HepG2 (cell line): Measurements from ENCODE around the gene OTOP2. TPM values are rescaled to one million over a fixed set of nuclear protein-coding genes. Genes with fewer than 3 reads are reported as not detected.

Experiments used
- KDM2A ChIP-seq: sonication (generic); formaldehyde crosslinking; IDR thresholded peaks from 2 replicates; pipeline ENCODE4 v1.4.0; 2020; ENCODE audit warnings: low read depth, missing genetic modification reagents, borderline replicate concordance
- KDM5B ChIP-seq: sonication (generic); formaldehyde crosslinking; IDR thresholded peaks from 2 replicates; pipeline ENCODE4 v1.4.0; 2020; ENCODE audit warnings: missing genetic modification reagents, mild to moderate bottlenecking, borderline replicate concordance
- SALL1 ChIP-seq: sonication (generic); formaldehyde crosslinking; IDR thresholded peaks from 2 replicates; pipeline ENCODE4 v1.8.0; 2022; ENCODE audit warnings: mild to moderate bottlenecking, missing genetic modification reagents
- SP4 ChIP-seq: sonication (generic); formaldehyde crosslinking; IDR thresholded peaks from 2 replicates; pipeline ENCODE4 v1.8.1; 2023; ENCODE audit warnings: mild to moderate bottlenecking, missing genetic modification reagents
- U2AF1 ChIP-seq: fragments of 200-400 bp; formaldehyde crosslinking; optimal IDR thresholded peaks from 2 replicates; pipeline ENCODE3; 2017; ENCODE audit warnings: mild to moderate bottlenecking, low read depth, low read length
- ZNF296 ChIP-seq: sonication (generic); formaldehyde crosslinking; conservative IDR thresholded peaks from 2 replicates; pipeline ENCODE4 v1.5.0; 2020; ENCODE audit warnings: mild to moderate bottlenecking, missing genetic modification reagents
- ZNF432 ChIP-seq: sonication (generic); formaldehyde crosslinking; IDR thresholded peaks from 2 replicates; pipeline ENCODE4 v1.5.0; 2020; ENCODE audit warnings: missing genetic modification reagents, mild to moderate bottlenecking, borderline replicate concordance
- ZNF709 ChIP-seq: sonication (generic); formaldehyde crosslinking; IDR thresholded peaks from 2 replicates; pipeline ENCODE4 v1.5.0; 2020; ENCODE audit warnings: mild to moderate bottlenecking, missing genetic modification reagents
- polyA plus RNA-seq, 8 experiments: library from polyadenylated mRNA; depleted of rRNA in 3 of 8; stranded (reverse) in 7 of 8; unstranded in 1 of 8; fragments of >200 nt; fragmentation: Illumina TruSeq in 4 of 8; extraction: Trizol in 4 of 8; gene quantifications; 2 replicates each; pipeline versions ENCODE4 v1.2.1 to v1.2.3, GENCODE V29; 2011 to 2016; ENCODE audit warnings: low read depth in 4 of 8, missing spikeins in 1 of 8, mixed read lengths in 1 of 8; ENCODE audit not compliant: insufficient read depth in 1 of 8
- total RNA-seq, 5 experiments: library from RNA; depleted of rRNA; stranded (reverse); fragments of >200 nt; fragmentation: Illumina TruSeq; extraction: Trizol; gene quantifications; 2 replicates each; pipeline ENCODE4 v1.2.3, GENCODE V29; 2016; ENCODE audit warnings: low read depth in 1 of 5
- TF ChIP-seq, protein P1 (sequence below): sonication (generic); formaldehyde crosslinking; IDR thresholded peaks from 2 replicates; pipeline ENCODE4 v1.4.0; 2020; ENCODE audit warnings: low read depth, missing genetic modification reagents
- TF ChIP-seq, protein P2 (sequence below): sonication (generic); formaldehyde crosslinking; IDR thresholded peaks from 2 replicates; pipeline ENCODE4 v1.4.0; 2020; ENCODE audit warnings: missing genetic modification reagents
- TF ChIP-seq, protein P3 (sequence below): sonication (generic); formaldehyde crosslinking; IDR thresholded peaks from 2 replicates; pipeline ENCODE4 v1.5.1; 2020; ENCODE audit warnings: mild to moderate bottlenecking, missing genetic modification reagents, moderate library complexity
- TF ChIP-seq, protein P4 (sequence below): sonication (generic); formaldehyde crosslinking; IDR thresholded peaks from 2 replicates; pipeline ENCODE4 v1.4.0; 2020; ENCODE audit warnings: mild to moderate bottlenecking, missing genetic modification reagents

OTOP2 gene
- total and polyA plus RNA-seq, 2 of the 13 experiments (the other 11 are each of a cell fraction or from before 2014, with no cell fraction given) = not detected

DNA sequence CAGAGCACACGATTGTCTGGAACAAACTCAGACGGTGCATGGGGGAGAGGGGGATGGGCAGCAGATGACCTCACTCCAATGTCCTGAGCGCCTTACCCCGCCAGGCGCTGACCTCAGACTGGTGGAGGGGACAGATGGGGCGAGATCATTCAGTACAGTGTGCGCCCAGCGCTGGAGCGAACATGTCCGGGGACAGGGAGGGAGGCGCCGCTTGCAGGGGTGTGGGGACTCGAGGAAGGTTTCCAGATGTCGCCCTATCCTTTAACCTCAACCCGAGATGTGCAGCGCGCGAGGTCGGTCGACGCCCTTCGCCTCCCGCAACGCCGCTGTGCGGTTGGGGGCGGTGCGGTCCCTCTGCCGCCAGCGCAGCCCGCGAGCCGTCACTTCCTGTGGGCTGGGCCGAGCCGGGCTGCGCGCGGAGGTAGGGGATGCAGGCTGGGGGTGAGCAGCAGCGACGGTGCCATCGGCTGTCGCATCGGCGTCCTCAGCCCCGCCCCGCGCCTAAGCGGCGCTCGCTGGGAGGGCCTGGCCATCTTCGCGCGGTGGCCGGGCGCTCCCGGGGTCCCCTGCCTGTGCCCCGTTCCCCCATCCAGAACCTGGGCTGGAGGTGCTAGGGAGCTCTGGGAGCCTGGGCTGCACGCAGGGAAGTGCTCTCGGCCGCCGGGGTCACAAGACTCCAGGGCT, 58.0 kb downstream of the OTOP2 start (continued):
- TF ChIP-seq, protein P1, sequence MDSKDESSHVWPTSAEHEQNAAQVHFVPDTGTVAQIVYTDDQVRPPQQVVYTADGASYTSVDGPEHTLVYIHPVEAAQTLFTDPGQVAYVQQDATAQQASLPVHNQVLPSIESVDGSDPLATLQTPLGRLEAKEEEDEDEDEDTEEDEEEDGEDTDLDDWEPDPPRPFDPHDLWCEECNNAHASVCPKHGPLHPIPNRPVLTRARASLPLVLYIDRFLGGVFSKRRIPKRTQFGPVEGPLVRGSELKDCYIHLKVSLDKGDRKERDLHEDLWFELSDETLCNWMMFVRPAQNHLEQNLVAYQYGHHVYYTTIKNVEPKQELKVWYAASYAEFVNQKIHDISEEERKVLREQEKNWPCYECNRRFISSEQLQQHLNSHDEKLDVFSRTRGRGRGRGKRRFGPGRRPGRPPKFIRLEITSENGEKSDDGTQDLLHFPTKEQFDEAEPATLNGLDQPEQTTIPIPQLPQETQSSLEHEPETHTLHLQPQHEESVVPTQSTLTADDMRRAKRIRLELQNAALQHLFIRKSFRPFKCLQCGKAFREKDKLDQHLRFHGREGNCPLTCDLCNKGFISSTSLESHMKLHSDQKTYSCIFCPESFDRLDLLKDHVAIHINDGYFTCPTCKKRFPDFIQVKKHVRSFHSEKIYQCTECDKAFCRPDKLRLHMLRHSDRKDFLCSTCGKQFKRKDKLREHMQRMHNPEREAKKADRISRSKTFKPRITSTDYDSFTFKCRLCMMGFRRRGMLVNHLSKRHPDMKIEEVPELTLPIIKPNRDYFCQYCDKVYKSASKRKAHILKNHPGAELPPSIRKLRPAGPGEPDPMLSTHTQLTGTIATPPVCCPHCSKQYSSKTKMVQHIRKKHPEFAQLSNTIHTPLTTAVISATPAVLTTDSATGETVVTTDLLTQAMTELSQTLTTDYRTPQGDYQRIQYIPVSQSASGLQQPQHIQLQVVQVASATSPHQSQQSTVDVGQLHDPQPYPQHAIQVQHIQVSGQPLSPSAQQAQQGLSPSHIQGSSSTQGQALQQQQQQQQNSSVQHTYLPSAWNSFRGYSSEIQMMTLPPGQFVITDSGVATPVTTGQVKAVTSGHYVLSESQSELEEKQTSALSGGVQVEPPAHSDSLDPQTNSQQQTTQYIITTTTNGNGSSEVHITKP = no peak
- peak; percentile 97 for TF ChIP-seq KDM5B (CRISPR knock-in tag)
- TF ChIP-seq SALL1 (CRISPR knock-in tag) = peak; percentile 93
- TF ChIP-seq KDM2A (CRISPR knock-in tag) = peak; percentile 94
- TF ChIP-seq U2AF1 = no peak
- peak; percentile 88 for TF ChIP-seq SP4 (CRISPR knock-in tag)
- TF ChIP-seq, protein P2, sequence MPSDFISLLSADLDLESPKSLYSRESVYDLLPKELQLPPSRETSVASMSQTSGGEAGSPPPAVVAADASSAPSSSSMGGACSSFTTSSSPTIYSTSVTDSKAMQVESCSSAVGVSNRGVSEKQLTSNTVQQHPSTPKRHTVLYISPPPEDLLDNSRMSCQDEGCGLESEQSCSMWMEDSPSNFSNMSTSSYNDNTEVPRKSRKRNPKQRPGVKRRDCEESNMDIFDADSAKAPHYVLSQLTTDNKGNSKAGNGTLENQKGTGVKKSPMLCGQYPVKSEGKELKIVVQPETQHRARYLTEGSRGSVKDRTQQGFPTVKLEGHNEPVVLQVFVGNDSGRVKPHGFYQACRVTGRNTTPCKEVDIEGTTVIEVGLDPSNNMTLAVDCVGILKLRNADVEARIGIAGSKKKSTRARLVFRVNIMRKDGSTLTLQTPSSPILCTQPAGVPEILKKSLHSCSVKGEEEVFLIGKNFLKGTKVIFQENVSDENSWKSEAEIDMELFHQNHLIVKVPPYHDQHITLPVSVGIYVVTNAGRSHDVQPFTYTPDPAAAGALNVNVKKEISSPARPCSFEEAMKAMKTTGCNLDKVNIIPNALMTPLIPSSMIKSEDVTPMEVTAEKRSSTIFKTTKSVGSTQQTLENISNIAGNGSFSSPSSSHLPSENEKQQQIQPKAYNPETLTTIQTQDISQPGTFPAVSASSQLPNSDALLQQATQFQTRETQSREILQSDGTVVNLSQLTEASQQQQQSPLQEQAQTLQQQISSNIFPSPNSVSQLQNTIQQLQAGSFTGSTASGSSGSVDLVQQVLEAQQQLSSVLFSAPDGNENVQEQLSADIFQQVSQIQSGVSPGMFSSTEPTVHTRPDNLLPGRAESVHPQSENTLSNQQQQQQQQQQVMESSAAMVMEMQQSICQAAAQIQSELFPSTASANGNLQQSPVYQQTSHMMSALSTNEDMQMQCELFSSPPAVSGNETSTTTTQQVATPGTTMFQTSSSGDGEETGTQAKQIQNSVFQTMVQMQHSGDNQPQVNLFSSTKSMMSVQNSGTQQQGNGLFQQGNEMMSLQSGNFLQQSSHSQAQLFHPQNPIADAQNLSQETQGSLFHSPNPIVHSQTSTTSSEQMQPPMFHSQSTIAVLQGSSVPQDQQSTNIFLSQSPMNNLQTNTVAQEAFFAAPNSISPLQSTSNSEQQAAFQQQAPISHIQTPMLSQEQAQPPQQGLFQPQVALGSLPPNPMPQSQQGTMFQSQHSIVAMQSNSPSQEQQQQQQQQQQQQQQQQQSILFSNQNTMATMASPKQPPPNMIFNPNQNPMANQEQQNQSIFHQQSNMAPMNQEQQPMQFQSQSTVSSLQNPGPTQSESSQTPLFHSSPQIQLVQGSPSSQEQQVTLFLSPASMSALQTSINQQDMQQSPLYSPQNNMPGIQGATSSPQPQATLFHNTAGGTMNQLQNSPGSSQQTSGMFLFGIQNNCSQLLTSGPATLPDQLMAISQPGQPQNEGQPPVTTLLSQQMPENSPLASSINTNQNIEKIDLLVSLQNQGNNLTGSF (CRISPR knock-in tag) = peak; percentile 69
- TF ChIP-seq, protein P3, sequence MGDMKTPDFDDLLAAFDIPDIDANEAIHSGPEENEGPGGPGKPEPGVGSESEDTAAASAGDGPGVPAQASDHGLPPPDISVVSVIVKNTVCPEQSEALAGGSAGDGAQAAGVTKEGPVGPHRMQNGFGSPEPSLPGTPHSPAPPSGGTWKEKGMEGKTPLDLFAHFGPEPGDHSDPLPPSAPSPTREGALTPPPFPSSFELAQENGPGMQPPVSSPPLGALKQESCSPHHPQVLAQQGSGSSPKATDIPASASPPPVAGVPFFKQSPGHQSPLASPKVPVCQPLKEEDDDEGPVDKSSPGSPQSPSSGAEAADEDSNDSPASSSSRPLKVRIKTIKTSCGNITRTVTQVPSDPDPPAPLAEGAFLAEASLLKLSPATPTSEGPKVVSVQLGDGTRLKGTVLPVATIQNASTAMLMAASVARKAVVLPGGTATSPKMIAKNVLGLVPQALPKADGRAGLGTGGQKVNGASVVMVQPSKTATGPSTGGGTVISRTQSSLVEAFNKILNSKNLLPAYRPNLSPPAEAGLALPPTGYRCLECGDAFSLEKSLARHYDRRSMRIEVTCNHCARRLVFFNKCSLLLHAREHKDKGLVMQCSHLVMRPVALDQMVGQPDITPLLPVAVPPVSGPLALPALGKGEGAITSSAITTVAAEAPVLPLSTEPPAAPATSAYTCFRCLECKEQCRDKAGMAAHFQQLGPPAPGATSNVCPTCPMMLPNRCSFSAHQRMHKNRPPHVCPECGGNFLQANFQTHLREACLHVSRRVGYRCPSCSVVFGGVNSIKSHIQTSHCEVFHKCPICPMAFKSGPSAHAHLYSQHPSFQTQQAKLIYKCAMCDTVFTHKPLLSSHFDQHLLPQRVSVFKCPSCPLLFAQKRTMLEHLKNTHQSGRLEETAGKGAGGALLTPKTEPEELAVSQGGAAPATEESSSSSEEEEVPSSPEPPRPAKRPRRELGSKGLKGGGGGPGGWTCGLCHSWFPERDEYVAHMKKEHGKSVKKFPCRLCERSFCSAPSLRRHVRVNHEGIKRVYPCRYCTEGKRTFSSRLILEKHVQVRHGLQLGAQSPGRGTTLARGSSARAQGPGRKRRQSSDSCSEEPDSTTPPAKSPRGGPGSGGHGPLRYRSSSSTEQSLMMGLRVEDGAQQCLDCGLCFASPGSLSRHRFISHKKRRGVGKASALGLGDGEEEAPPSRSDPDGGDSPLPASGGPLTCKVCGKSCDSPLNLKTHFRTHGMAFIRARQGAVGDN = peak; percentile 100
- TF ChIP-seq ZNF432 (CRISPR knock-in tag) = no peak
- peak; percentile 73; the same call in 1 of the 2 replicates for TF ChIP-seq ZNF709
- TF ChIP-seq, protein P4, sequence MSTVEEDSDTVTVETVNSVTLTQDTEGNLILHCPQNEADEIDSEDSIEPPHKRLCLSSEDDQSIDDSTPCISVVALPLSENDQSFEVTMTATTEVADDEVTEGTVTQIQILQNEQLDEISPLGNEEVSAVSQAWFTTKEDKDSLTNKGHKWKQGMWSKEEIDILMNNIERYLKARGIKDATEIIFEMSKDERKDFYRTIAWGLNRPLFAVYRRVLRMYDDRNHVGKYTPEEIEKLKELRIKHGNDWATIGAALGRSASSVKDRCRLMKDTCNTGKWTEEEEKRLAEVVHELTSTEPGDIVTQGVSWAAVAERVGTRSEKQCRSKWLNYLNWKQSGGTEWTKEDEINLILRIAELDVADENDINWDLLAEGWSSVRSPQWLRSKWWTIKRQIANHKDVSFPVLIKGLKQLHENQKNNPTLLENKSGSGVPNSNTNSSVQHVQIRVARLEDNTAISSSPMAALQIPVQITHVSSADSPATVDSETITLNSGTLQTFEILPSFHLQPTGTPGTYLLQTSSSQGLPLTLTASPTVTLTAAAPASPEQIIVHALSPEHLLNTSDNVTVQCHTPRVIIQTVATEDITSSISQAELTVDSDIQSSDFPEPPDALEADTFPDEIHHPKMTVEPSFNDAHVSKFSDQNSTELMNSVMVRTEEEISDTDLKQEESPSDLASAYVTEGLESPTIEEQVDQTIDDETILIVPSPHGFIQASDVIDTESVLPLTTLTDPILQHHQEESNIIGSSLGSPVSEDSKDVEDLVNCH (CRISPR knock-in tag) = no peak; the same call in 1 of the 2 replicates
- TF ChIP-seq ZNF296 (CRISPR knock-in tag) = peak; percentile 68; the same call in 1 of the 2 replicates
